Hepatocyte (in vitro differentiated cells): ENCODE results near the gene IKBKE. TPM values are rescaled to one million over a fixed set of nuclear protein-coding genes. Genes with fewer than 3 reads are reported as not detected.

ENCODE experiments used
- DNase-seq: peaks from one replicate; pipeline ENCODE4 v3.0.0-alpha.2; 2016; ENCODE audit warnings: low spot score
- H2AFZ ChIP-seq: fragments of 200-600 bp; sonication (generic); 2 replicates; pipeline ENCODE4 v1.6.0; 2016; ENCODE audit warnings: antibody characterized with exemption, mild to moderate bottlenecking
- H3K27ac ChIP-seq: fragments of 200-600 bp; sonication (generic); 2 replicates; pipeline ENCODE4 v1.5.1; 2016; ENCODE audit warnings: mild to moderate bottlenecking
- H3K27me3 ChIP-seq: fragments of 200-600 bp; sonication (generic); 2 replicates; pipeline ENCODE4 v1.6.1; 2016
- H3K36me3 ChIP-seq: fragments of 200-600 bp; sonication (generic); replicated peaks from 2 replicates; pipeline ENCODE4 v1.5.1; 2016; ENCODE audit warnings: low read depth; ENCODE audit not compliant: insufficient read depth
- H3K4me1 ChIP-seq: fragments of 200-600 bp; sonication (generic); 2 replicates; pipeline ENCODE4 v1.5.1; 2016; ENCODE audit warnings: mild to moderate bottlenecking, moderate library complexity; ENCODE audit not compliant: insufficient read depth
- H3K4me2 ChIP-seq: fragments of 200-600 bp; sonication (generic); 2 replicates; pipeline ENCODE4 v1.6.0; 2016
- H3K4me3 ChIP-seq: fragments of 200-600 bp; sonication (generic); 2 replicates; pipeline ENCODE4 v1.5.1; 2016; ENCODE audit warnings: mild to moderate bottlenecking
- H3K79me2 ChIP-seq: fragments of 200-600 bp; sonication (generic); 2 replicates; pipeline ENCODE4 v1.6.0; 2017; ENCODE audit warnings: mild to moderate bottlenecking
- H3K9me2 ChIP-seq: fragments of 200-600 bp; sonication (generic); replicated peaks from 2 replicates; pipeline ENCODE4 v1.6.0; 2017; ENCODE audit warnings: mild to moderate bottlenecking; ENCODE audit not compliant: insufficient read depth
- H3K9me3 ChIP-seq: fragments of 200-600 bp; sonication (generic); 2 replicates; pipeline ENCODE4 v1.5.1; 2016; ENCODE audit warnings: low read depth, mild to moderate bottlenecking
- H4K20me1 ChIP-seq: fragments of 200-600 bp; sonication (generic); 2 replicates; pipeline ENCODE4 v1.6.0; 2016; ENCODE audit warnings: mild to moderate bottlenecking; ENCODE audit not compliant: insufficient read depth, poor library complexity, severe bottlenecking
- CTCF ChIP-seq: fragments of 200-600 bp; sonication (generic); IDR thresholded peaks from 2 replicates; pipeline ENCODE4 v1.5.1; 2016; ENCODE audit warnings: antibody characterized with exemption, mild to moderate bottlenecking; ENCODE audit not compliant: poor library complexity
- EZH2 ChIP-seq: fragments of 200-600 bp; sonication (generic); IDR thresholded peaks from 2 replicates; pipeline ENCODE4 v1.6.1; 2016; ENCODE audit warnings: antibody characterized with exemption, mild to moderate bottlenecking, borderline replicate concordance
- EZH2phosphoT487 ChIP-seq: fragments of 200-600 bp; sonication (generic); IDR thresholded peaks from one replicate; pipeline ENCODE4 v1.6.1; 2018; ENCODE audit warnings: antibody characterized with exemption, mild to moderate bottlenecking, low read depth, moderate library complexity; ENCODE audit not compliant: unreplicated experiment, severe bottlenecking
- WGBS: methylation state at CpG from one replicate; pipeline ENCODE4 v1.1.6; 2016; ENCODE audit warnings: low lambda C conversion rate; ENCODE audit errors: missing lambda C conversion rate; 5-methylcytosine and 5-hydroxymethylcytosine counted together
- polyA plus RNA-seq: library from polyadenylated mRNA; unstranded; fragments of >200 nt; fragmentation: Nextera tagmentation; extraction: Ambion mirVana; gene quantifications from 2 replicates; pipeline ENCODE4 v1.2.1, GENCODE V29; 2016
- total RNA-seq: library from RNA; depleted of rRNA; stranded (reverse); fragments of >200 nt; gene quantifications from 2 replicates; pipeline ENCODE4 v1.2.3, GENCODE V29; 2014

Gene IKBKE
- total and polyA plus RNA-seq, 2 experiments from 2014 or later = 5.9 to 6.4 TPM

- Histone ChIP-seq H3K4me2 (no peak overlapping the region), H3K79me2 (no peaks in the 10 kb centered on the region), H4K20me1 (no peaks in the 10 kb centered on the region), H3K4me1 (no peaks in the 10 kb centered on the region), H3K27ac (no peak overlapping the region), H2AFZ (no peak overlapping the region), H3K9me2 (no peaks in the 10 kb centered on the region), H3K9me3 (no peaks in the 10 kb centered on the region), H3K36me3 (no peaks in the 10 kb centered on the region), H3K27me3 (no peaks in the 10 kb centered on the region), H3K4me3 (no peak overlapping the region)
- TF ChIP-seq EZH2 (no peak), EZH2phosphoT487 (no peak), CTCF (no peak)
- WGBS = 87% methylated on average over 10 of the region's 10 CpGs
- no peak for DNase-seq
These were observed 68.8 kb downstream of the IKBKE start for GRCh38 chr1:206538901-206539640.

GRCh38 chr1:206540044-206540780 is 69.9 kb downstream of the IKBKE start:
- no peak for DNase-seq

GRCh38 chr1:206541236-206541833 is 71.1 kb downstream of the IKBKE start:
- no peaks in the 10 kb centered on the region for H3K4me1 ChIP-seq
- no peak overlapping the region for H3K27ac ChIP-seq
- TF ChIP-seq EZH2 = no peak
- no peak for TF ChIP-seq EZH2phosphoT487
- no peak for TF ChIP-seq CTCF

More at GRCh38 chr1:206540044-206540780, 69.9 kb downstream of the IKBKE start:
- Histone ChIP-seq H3K9me3 (no peaks in the 10 kb centered on the region), H2AFZ (no peak overlapping the region), H3K9me2 (no peaks in the 10 kb centered on the region), H3K27ac (no peak overlapping the region), H3K27me3 (no peaks in the 10 kb centered on the region), H3K4me1 (no peaks in the 10 kb centered on the region), H3K4me2 (no peak overlapping the region), H4K20me1 (no peaks in the 10 kb centered on the region), H3K79me2 (no peaks in the 10 kb centered on the region), H3K4me3 (no peak overlapping the region), H3K36me3 (no peaks in the 10 kb centered on the region)
- TF ChIP-seq EZH2 (no peak), CTCF (no peak), EZH2phosphoT487 (no peak)
- WGBS = 88% methylated on average over 8 of the region's 8 CpGs

More at GRCh38 chr1:206541236-206541833, 71.1 kb downstream of the IKBKE start:
- Histone ChIP-seq H3K4me2 (no peak overlapping the region), H4K20me1 (no peaks in the 10 kb centered on the region), H2AFZ (no peak overlapping the region), H3K79me2 (no peaks in the 10 kb centered on the region), H3K36me3 (no peaks in the 10 kb centered on the region), H3K27me3 (no peaks in the 10 kb centered on the region), H3K9me2 (no peaks in the 10 kb centered on the region), H3K4me3 (no peak overlapping the region), H3K9me3 (no peaks in the 10 kb centered on the region)
- 92% methylated on average over 7 of the region's 7 CpGs for WGBS
- DNase-seq = no peak
